ENCODE data around the gene EIF2AK3.

DNA sequence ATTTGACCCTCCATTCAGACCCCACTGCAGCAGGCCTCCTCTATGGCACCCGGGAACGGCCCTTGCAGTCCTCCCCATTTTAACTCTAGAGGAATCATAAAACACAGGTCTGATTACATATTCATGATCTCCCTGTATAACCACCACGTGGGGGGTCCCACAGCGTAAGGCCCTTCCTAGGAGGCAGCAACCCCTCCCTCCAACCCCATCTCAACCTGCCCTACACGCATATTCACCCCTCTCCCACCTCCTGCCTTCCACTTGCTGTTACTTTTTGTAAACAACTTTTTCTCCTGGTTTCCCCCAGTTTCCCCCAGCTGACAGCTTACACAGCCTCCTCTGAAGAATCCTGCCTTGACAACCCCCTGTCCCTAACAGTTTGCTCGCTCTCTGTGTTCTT, 89.6 kb downstream of the EIF2AK3 start:
- TF ChIP-seq POLR2AphosphoS5 (IDR thresholded peaks at IDR 0.05; ENCODE audit: low read depth, low read length) (no peak), POLR2A (IDR thresholded peaks at IDR 0.05; ENCODE audit: low read depth, low read length) (no peak)

All from GM12892 (cell line).